ENCODE data around the gene DIDO1.

Gene DIDO1

GRCh38 chr20:62829231-62830230, 96.8 kb downstream of the DIDO1 start:
- no peak for DNase-seq

GRCh38 chr20:62828511-62829230, 97.6 kb downstream of the DIDO1 start:
- DNase-seq = no peak

GRCh38 chr20:62828051-62828450, 98.3 kb downstream of the DIDO1 start:
- no peak for DNase-seq

All from NCI-H146 (cell line).